Mesothelial cell of epicardium (in vitro differentiated cells): ENCODE data around the gene GORASP2. TPM values are rescaled to one million over a fixed set of nuclear protein-coding genes. Genes with fewer than 3 reads are reported as not detected.

Experiments used
- DNase-seq, 2 experiments: peaks; one replicate each; pipeline ENCODE4 v3.0.0; 2021; ENCODE audit warnings: low spot score in 2 of 2; ENCODE audit not compliant: unreplicated experiment in 2 of 2
- H3K27ac Mint-ChIP-seq: 2 replicates; pipeline ENCODE4 v1.8.0; 2021; ENCODE audit warnings: mixed read lengths
- H3K27me3 Mint-ChIP-seq: 2 replicates; pipeline ENCODE4 v1.8.0; 2021; ENCODE audit warnings: low read depth, mixed read lengths
- H3K36me3 Mint-ChIP-seq: 2 replicates; pipeline ENCODE4 v1.8.0; 2021; ENCODE audit warnings: mixed read lengths
- H3K4me1 Mint-ChIP-seq: 2 replicates; pipeline ENCODE4 v1.8.0; 2021; ENCODE audit warnings: mixed read lengths
- H3K4me3 Mint-ChIP-seq: 2 replicates; pipeline ENCODE4 v1.8.0; 2021; ENCODE audit warnings: mild to moderate bottlenecking, moderate library complexity, mixed read lengths
- H3K9me3 Mint-ChIP-seq: 2 replicates; pipeline ENCODE4 v1.8.0; 2021; ENCODE audit warnings: mixed read lengths
- total RNA-seq: library from RNA; stranded (reverse); gene quantifications from 3 replicates; pipeline ENCODE4 v1.2.1, GENCODE V29; 2021
- TF ChIP-seq, protein P1 (sequence below): fragments of 200-600 bp; sonication (generic); IDR thresholded peaks from one replicate; pipeline ENCODE4 v1.5.0; 2021; ENCODE audit warnings: antibody characterized with exemption; ENCODE audit not compliant: unreplicated experiment

Gene GORASP2
- total RNA-seq, 1 donor from 2014 or later: 91.1 TPM

GRCh38 chr2:171009386-171009785 is 80.3 kb downstream of the GORASP2 start:
- TF ChIP-seq, protein P1, sequence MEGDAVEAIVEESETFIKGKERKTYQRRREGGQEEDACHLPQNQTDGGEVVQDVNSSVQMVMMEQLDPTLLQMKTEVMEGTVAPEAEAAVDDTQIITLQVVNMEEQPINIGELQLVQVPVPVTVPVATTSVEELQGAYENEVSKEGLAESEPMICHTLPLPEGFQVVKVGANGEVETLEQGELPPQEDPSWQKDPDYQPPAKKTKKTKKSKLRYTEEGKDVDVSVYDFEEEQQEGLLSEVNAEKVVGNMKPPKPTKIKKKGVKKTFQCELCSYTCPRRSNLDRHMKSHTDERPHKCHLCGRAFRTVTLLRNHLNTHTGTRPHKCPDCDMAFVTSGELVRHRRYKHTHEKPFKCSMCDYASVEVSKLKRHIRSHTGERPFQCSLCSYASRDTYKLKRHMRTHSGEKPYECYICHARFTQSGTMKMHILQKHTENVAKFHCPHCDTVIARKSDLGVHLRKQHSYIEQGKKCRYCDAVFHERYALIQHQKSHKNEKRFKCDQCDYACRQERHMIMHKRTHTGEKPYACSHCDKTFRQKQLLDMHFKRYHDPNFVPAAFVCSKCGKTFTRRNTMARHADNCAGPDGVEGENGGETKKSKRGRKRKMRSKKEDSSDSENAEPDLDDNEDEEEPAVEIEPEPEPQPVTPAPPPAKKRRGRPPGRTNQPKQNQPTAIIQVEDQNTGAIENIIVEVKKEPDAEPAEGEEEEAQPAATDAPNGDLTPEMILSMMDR: no peak
- no peak overlapping the region for H3K27ac Mint-ChIP-seq
- peaks cover 3% of the 10 kb centered on the region for H3K4me1 Mint-ChIP-seq
- no peaks in the 10 kb centered on the region for H3K9me3 Mint-ChIP-seq
- H3K4me3 Mint-ChIP-seq: no peak overlapping the region
- H3K27me3 Mint-ChIP-seq: no peaks in the 10 kb centered on the region
- DNase-seq: no peak
- peaks cover 43% of the 10 kb centered on the region for H3K36me3 Mint-ChIP-seq

GRCh38 chr2:171013851-171014250 is 84.8 kb downstream of the GORASP2 start:
- DNase-seq: no peak
- Mint-ChIP-seq H3K36me3 (peaks cover 31% of the 10 kb centered on the region), H3K27me3 (no peaks in the 10 kb centered on the region), H3K27ac (no peak overlapping the region), H3K9me3 (no peaks in the 10 kb centered on the region), H3K4me3 (no peak overlapping the region), H3K4me1 (peaks cover 2% of the 10 kb centered on the region)
- TF ChIP-seq, protein P1: no peak

DNA sequence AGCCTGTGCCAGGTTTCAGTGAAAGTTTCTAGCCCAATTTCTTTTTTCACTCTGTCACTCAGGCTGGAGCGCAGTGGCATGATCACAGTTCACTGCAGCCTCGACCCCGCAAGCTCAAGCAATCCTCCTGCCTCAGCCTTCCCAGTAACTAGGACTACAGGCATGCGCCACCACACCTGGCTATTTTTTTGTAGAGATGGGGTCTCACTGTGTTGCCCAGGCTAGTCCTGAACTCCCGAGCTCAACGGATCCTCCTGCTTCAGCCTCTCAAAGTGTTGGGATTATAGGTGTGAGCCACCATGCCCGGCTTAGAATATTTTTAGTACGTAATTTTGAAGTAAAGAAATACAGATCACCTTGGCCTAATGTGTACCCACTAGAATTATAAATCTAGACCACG is 87.1 kb downstream of the GORASP2 start:
- Mint-ChIP-seq H3K4me3 (no peak overlapping the region), H3K27me3 (no peaks in the 10 kb centered on the region), H3K9me3 (no peaks in the 10 kb centered on the region), H3K27ac (no peak overlapping the region), H3K36me3 (peaks cover 20% of the 10 kb centered on the region), H3K4me1 (peaks cover 2% of the 10 kb centered on the region)
- no peak for DNase-seq
- TF ChIP-seq, protein P1: no peak

Other genes with a start within 250 kb of the GORASP2 start
- 2.2 to 4.6 TPM (median 2.7 TPM) in 3 replicates for gene SP5, start 213.9 kb upstream of the GORASP2 start, total RNA-seq
- gene ERICH2, start 158.9 kb upstream of the GORASP2 start, total RNA-seq: 0.47 to 1.1 TPM (median 0.94 TPM) in 3 replicates
- 0.20 to 0.34 TPM (median 0.31 TPM) in 3 replicates for gene GAD1, start 112.4 kb upstream of the GORASP2 start, total RNA-seq
- gene TLK1, start 231.6 kb downstream of the GORASP2 start, total RNA-seq: 72.0 to 74.5 TPM (median 74.5 TPM) in 3 replicates